Measurements from ENCODE around the gene SPINT2.
A peak's percentile ranks its signal among the peaks of the same experiment; 100 is the strongest.
"Not testable (repeated sequence)": the region's sequence is repeated elsewhere in the genome, so short reads cannot be mapped to it uniquely, and the experiment has no call there.

Gene SPINT2

DNA sequence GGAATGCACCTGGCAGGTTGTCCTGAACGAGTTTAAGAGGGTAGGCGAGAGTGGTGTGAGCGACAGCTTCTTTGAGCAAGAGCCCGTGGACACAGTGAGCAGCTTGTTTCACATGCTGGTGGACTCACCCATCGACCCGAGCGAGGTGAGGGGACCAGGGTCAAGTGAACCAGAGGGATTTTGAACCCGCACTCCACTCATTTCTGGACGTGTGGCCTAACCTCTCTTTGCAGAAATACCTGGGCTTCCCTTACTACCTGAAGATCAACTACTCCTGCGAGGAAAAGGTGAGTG is 72.9 kb downstream of the SPINT2 start:
- H3K4me3 ChIP-seq (ENCODE audit: low read depth, low read length), result peak overlapping the region; percentile 97
- H3K9ac ChIP-seq (ENCODE audit: low read depth, low read length), result peak overlapping the region; percentile 24
- H3K4me1 ChIP-seq (ENCODE audit: control insufficient read depth, insufficient read depth, low read length), result peaks cover 3% of the 10 kb centered on the region
- no peaks in the 10 kb centered on the region for H3K9me3 ChIP-seq (ENCODE audit: control insufficient read depth, insufficient read depth, low read length)
- H3K27me3 ChIP-seq (ENCODE audit: control insufficient read depth, insufficient read depth, low read length), result no peaks in the 10 kb centered on the region
- H3K36me3 ChIP-seq (ENCODE audit: control insufficient read depth, insufficient read depth, low read length), result no peaks in the 10 kb centered on the region

DNA sequence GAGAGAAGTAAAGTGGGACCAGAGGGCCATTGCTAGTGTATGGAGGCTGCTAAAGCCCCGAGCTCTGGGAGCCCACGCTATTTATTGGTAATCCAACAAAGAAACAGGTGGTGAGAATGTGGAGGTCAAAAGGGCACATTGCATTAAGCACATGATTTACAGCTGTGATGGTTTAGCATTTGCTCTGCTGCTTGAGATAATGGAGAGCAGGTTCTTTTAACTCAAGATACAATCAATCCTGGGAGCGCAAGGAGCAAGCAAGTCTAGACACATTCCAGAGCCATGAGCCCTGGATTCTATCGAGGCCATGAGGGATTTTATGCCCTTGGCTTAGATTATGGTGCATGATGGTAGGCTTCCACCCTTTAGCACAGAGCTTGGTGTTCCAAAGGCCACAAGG is 74.6 kb downstream of the SPINT2 start:
- H3K4me3 ChIP-seq (ENCODE audit: low read depth, low read length); H3K27me3 ChIP-seq (ENCODE audit: control insufficient read depth, insufficient read depth, low read length); H3K9me3 ChIP-seq (ENCODE audit: control insufficient read depth, insufficient read depth, low read length); H3K9ac ChIP-seq (ENCODE audit: low read depth, low read length); H3K4me1 ChIP-seq (ENCODE audit: control insufficient read depth, insufficient read depth, low read length); H3K36me3 ChIP-seq (ENCODE audit: control insufficient read depth, insufficient read depth, low read length): not testable (repeated sequence)

DNA sequence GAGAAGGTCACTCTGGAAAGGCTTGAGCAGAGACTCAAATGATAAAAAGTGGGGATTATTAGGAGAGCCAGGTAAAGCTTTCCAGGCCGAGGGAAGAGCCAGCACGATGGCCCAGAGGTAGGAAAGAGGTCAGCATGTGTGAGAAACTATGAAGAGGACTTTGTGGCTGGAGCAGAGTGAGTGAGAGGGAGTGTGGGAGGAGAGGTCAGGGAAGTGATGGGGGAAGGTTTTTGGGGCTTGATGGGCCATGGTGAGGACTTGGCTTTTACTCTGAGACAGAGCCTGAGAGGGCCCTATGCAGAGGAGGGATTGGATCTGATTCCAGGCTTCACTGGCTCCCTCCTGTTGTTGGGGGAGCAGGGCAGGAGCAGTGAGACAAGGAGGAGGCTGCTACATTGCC is 76.6 kb downstream of the SPINT2 start:
- Histone ChIP-seq H3K4me3 (ENCODE audit: low read depth, low read length) (no peak overlapping the region), H3K9me3 (ENCODE audit: control insufficient read depth, insufficient read depth, low read length) (no peaks in the 10 kb centered on the region), H3K36me3 (ENCODE audit: control insufficient read depth, insufficient read depth, low read length) (no peaks in the 10 kb centered on the region), H3K4me1 (ENCODE audit: control insufficient read depth, insufficient read depth, low read length) (peaks cover 3% of the 10 kb centered on the region), H3K27me3 (ENCODE audit: control insufficient read depth, insufficient read depth, low read length) (no peaks in the 10 kb centered on the region), H3K9ac (ENCODE audit: low read depth, low read length) (no peak overlapping the region)
